ENCODE measurements around the gene TBC1D16. TPM values are rescaled to one million over a fixed set of nuclear protein-coding genes. Genes with fewer than 3 reads are reported as not detected.

Gene TBC1D16
- total and polyA plus RNA-seq, 8 donors, result 4.9 to 31.4 (median 19.7) TPM

DNA sequence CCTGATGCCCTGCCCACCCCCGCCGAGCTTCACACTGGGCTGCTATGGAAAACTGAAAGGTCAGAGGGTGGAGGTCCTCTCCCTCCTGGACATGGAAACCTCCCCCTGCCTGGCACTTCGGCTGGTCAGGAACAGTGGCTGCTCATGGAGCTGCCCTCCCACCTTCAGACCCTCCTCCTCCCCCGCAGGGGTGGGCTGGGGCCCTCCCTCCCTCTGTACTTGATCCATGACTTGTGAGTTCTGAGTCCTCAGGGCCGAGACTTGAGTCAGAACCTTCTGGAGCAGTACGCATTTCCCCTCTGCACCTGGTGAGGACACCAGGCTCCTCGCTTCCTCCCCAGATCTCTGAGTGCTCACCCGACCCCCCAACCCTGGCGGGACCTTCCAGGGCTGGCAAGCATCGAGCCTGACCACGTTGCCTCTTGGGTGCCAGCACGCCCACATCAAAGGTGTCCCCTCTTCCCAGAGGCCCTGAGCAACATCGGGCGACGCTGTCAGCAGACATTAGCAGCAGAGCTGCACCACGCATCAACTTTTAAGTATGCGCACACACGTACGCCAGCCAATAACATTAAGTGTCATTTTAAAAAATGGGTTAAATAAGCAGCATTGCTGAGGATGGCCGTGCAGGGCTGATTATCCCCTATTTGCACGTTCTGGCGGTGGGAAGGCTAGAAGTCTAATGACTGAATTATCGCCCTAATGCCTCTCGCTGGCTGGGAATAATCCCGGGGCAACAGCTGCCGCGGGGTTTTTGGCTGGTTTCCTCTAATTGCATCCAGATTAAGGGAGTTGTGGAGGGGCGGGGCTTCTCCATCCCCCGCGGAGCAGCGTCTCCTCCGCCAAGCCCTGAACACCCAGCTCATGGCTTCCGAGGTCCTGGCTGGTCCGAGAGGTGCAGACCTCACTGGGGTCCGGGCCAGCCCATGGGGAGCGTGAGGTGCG is 98.0 kb downstream of the TBC1D16 start:
- no peaks in the 10 kb centered on the region for H3K9me3 ChIP-seq
- ATAC-seq (peak; percentile 47 to 70 (median 56)), FAIRE-seq (no peak), DNase-seq (peak in 5 of 6 donors; percentile 69 to 84 (median 78))
- H3K4me3 ChIP-seq, result no peak overlapping the region
- 44 to 45% methylated on average over 37 of the region's 37 CpGs for WGBS, 2 donors
- no peak overlapping the region for H3K27ac ChIP-seq
- TF ChIP-seq, protein P1, sequence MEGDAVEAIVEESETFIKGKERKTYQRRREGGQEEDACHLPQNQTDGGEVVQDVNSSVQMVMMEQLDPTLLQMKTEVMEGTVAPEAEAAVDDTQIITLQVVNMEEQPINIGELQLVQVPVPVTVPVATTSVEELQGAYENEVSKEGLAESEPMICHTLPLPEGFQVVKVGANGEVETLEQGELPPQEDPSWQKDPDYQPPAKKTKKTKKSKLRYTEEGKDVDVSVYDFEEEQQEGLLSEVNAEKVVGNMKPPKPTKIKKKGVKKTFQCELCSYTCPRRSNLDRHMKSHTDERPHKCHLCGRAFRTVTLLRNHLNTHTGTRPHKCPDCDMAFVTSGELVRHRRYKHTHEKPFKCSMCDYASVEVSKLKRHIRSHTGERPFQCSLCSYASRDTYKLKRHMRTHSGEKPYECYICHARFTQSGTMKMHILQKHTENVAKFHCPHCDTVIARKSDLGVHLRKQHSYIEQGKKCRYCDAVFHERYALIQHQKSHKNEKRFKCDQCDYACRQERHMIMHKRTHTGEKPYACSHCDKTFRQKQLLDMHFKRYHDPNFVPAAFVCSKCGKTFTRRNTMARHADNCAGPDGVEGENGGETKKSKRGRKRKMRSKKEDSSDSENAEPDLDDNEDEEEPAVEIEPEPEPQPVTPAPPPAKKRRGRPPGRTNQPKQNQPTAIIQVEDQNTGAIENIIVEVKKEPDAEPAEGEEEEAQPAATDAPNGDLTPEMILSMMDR (IDR thresholded peaks at IDR 0.05), result no peak
- H3K27me3 ChIP-seq, result no peaks in the 10 kb centered on the region
- peaks cover 0 to 10% (median 0%) of the 10 kb centered on the region in 3 donors for H3K36me3 ChIP-seq
- intact Hi-C loops (cut with DNase I), result no loop called here
- H3K4me1 ChIP-seq, result no peaks in the 10 kb centered on the region

DNA sequence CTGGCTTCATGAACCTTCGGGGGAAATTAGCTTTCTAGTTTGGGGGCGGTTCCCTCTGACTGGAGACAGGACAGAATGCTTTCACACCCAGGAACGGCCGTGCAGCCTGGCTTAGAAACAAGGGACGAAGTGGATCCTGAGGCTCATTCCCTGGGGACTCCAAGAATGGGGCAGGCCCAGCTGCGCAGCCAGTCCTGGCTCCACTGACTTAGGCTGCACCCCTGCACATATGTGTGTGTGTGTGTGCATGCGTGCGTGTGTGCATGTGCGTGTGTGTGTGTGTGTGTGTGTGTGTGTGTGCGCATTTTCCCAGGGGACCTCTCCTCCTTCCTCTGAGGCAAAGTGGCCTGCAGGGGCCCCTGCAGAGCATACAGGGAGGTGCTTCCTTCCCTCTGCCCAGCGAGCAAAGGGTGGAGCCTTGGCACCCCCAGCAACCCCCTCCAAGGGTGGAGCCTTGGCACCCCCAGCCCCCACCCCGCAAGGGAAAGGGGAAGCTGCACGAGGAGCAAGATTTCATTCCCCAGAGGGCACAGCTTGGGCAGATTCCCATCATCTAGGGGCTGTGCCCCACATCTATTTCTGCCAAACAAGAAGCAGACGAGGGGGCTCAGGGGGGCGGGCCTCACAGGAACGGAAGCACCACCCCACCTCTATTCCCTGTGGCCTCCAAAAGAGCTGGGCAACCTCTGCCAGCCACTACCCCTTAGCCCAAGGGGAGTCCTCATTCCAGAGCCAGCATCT is 98.9 kb downstream of the TBC1D16 start:
- no peaks in the 10 kb centered on the region for H3K9me3 ChIP-seq
- H3K4me3 ChIP-seq, result no peak overlapping the region
- intact Hi-C loops (cut with DNase I), result no loop called here
- H3K4me1 ChIP-seq, result no peaks in the 10 kb centered on the region
- DNase-seq (peak in 3 of 6 donors; percentile 23 to 57 (median 37)), FAIRE-seq (no peak), ATAC-seq (no peak)
- H3K36me3 ChIP-seq, result peaks cover 0 to 10% (median 0%) of the 10 kb centered on the region in 3 donors
- TF ChIP-seq, protein P1 (IDR thresholded peaks at IDR 0.05), result no peak
- H3K27me3 ChIP-seq, result no peaks in the 10 kb centered on the region
- 75 to 79% methylated on average over 15 to 16 of the region's 16 CpGs for WGBS, 2 donors
- no peak overlapping the region for H3K27ac ChIP-seq

DNA sequence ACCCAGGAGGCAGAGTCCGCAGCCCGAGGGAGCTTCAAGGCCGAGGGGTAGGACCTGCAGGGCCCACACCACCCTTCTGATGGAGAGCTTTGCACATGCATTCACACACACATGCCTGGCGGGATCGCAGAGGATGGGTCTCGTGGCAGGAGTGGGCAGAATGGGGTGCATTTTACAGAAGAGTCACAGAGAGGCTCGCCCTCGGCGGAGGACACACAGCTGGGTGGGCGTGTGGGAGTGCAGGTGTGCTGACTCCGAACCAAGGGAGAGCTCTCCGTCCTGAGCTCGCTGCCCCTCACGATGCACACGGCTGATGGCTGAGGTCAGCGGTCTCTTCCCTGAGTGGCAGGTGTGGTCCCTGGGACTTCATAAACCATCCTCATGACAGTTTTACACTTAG is 99.6 kb downstream of the TBC1D16 start:
- 87 to 93% methylated on average over 16 of the region's 16 CpGs for WGBS, 2 donors
- H3K4me1 ChIP-seq, result no peaks in the 10 kb centered on the region
- no peaks in the 10 kb centered on the region for H3K9me3 ChIP-seq
- TF ChIP-seq, protein P1 (IDR thresholded peaks at IDR 0.05), result no peak
- H3K4me3 ChIP-seq, result no peak overlapping the region
- H3K36me3 ChIP-seq, result peaks cover 0 to 10% (median 0%) of the 10 kb centered on the region in 3 donors
- no peak overlapping the region for H3K27ac ChIP-seq
- intact Hi-C loops (cut with DNase I), result no loop called here
- ATAC-seq (no peak), FAIRE-seq (no peak), DNase-seq (peak in 2 of 6 donors; percentile 13 to 52)
- H3K27me3 ChIP-seq, result no peaks in the 10 kb centered on the region

DNA sequence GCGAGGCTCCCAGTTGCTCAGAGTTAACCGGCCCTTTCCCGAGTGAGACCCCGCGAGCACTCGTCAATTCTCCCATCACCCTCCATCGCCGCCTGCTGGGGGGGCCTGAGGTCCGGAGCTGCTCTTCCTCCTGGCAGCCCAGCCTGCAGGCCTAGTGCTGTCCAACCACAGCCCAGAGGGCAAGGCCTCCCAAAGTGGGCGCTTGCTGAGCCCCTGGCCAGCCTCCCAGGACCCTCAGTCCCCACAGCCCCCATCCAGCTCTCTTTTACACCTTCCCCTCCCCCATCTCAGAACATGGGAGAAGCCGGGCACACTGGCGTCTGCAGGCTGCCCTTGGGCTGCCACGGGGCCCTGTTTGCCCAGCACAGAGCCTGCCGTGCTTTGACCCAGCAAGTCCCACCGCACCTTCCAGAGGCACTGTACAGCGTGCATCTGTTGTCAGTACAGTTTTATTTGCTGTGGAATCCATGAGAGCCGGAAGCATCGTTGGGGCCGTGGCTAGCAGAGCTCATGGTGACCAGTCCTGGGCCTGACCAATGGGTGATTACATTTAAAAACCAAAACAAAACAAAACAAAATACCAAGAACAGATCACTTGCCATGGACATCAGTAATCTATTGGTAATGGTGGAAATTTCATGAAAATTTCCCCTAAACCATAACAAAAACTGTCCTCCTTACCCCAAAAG is 100.3 kb downstream of the TBC1D16 start:
- Histone ChIP-seq H3K9me3 (no peaks in the 10 kb centered on the region), H3K27ac (no peak overlapping the region), H3K4me1 (peaks cover 0 to 2% (median under 1%) of the 10 kb centered on the region in 3 donors), H3K4me3 (no peak overlapping the region), H3K36me3 (peaks cover 0 to 6% (median 0%) of the 10 kb centered on the region in 3 donors), H3K27me3 (peaks cover 0 to 2% (median 0%) of the 10 kb centered on the region in 4 donors)
- intact Hi-C loops (cut with DNase I), result no loop called here
- 90 to 94% methylated on average over 19 of the region's 19 CpGs for WGBS, 2 donors
- FAIRE-seq, result no peak
- TF ChIP-seq, protein P1 (IDR thresholded peaks at IDR 0.05), result no peak
- DNase-seq, result peak in 2 of 6 donors; percentile 30 to 48
- ATAC-seq, result no peak

Data from pancreas (tissue), 10 donors.